GM18951 (cell line): ENCODE measurements around the gene COL5A1.

ENCODE experiments used
- POLR2A ChIP-seq: IDR thresholded peaks from 4 replicates; pipeline ENCODE4 v1.6.1; 2011; ENCODE audit warnings: mild to moderate bottlenecking; ENCODE audit not compliant: insufficient read length, insufficient read depth; ENCODE audit errors: extremely low read depth
- in situ Hi-C: fragments of 300-500 bp; cut with MboI; formaldehyde crosslinking; loops from one replicate; pipeline ENCODE4 v1.12.0; 2022; ENCODE audit warnings: low sequenced_read_pairs, mixed read lengths, inconsistent platforms; ENCODE audit not compliant: unreplicated experiment

COL5A1 gene

GRCh38 chr9:134600836-134601638 lies 40.6 kb upstream of the COL5A1 start:
- in situ Hi-C loops = no loop called here
- TF ChIP-seq POLR2A = no peak

- no peak for TF ChIP-seq POLR2A
- in situ Hi-C loops = no loop called here
Observed at GRCh38 chr9:134601764-134602163, 39.8 kb upstream of the COL5A1 start.

- in situ Hi-C loops = no loop called here
- TF ChIP-seq POLR2A = no peak
Observed at GRCh38 chr9:134602547-134603362, 38.8 kb upstream of the COL5A1 start.

GRCh38 chr9:134604834-134605233 lies 36.8 kb upstream of the COL5A1 start:
- TF ChIP-seq POLR2A = no peak
- in situ Hi-C loops = no loop called here

GRCh38 chr9:134605351-134605965 lies 36.1 kb upstream of the COL5A1 start:
- in situ Hi-C loops = no loop called here
- no peak for TF ChIP-seq POLR2A

- no peak for TF ChIP-seq POLR2A
- in situ Hi-C loops = no loop called here
Observed at GRCh38 chr9:134605966-134606357, 35.6 kb upstream of the COL5A1 start.

GRCh38 chr9:134606951-134607731 lies 34.5 kb upstream of the COL5A1 start:
- no peak for TF ChIP-seq POLR2A
- in situ Hi-C loops = no loop called here

- in situ Hi-C loops = no loop called here
- TF ChIP-seq POLR2A = no peak
Observed at GRCh38 chr9:134607971-134608370, 33.6 kb upstream of the COL5A1 start.

GRCh38 chr9:134611046-134611445 lies 30.6 kb upstream of the COL5A1 start:
- in situ Hi-C loops = no loop called here
- no peak for TF ChIP-seq POLR2A

- no peak for TF ChIP-seq POLR2A
- in situ Hi-C loops = no loop called here
Observed at GRCh38 chr9:134612309-134612708, 29.3 kb upstream of the COL5A1 start.

GRCh38 chr9:134612715-134613114 lies 28.9 kb upstream of the COL5A1 start:
- no peak for TF ChIP-seq POLR2A
- in situ Hi-C loops = no loop called here

GRCh38 chr9:134614256-134614655 lies 27.3 kb upstream of the COL5A1 start:
- no peak for TF ChIP-seq POLR2A

GRCh38 chr9:134616341-134616740 lies 25.3 kb upstream of the COL5A1 start:
- in situ Hi-C loops = no loop called here
- no peak for TF ChIP-seq POLR2A

More at GRCh38 chr9:134614256-134614655, 27.3 kb upstream of the COL5A1 start:
- in situ Hi-C loops = no loop called here
